GM20431 (cell line): ENCODE measurements around the gene SRSF12.
"Not testable (repeated sequence)": the region's sequence is repeated elsewhere in the genome, so short reads cannot be mapped to it uniquely, and the experiment has no call there.

Experiments
- in situ Hi-C: fragments of 300-500 bp; cut with MseI, MboI; formaldehyde crosslinking; loops from one replicate; pipeline ENCODE4 v1.15.0; 2020; ENCODE audit warnings: low sequenced_read_pairs; ENCODE audit not compliant: unreplicated experiment

Gene SRSF12

GRCh38 chr6:89132057-89132456 is 14.2 kb upstream of the SRSF12 start:
- in situ Hi-C loops = no loop called here

- in situ Hi-C loops = no loop called here
These were observed 13.7 kb upstream of the SRSF12 start for GRCh38 chr6:89131599-89131998.

DNA sequence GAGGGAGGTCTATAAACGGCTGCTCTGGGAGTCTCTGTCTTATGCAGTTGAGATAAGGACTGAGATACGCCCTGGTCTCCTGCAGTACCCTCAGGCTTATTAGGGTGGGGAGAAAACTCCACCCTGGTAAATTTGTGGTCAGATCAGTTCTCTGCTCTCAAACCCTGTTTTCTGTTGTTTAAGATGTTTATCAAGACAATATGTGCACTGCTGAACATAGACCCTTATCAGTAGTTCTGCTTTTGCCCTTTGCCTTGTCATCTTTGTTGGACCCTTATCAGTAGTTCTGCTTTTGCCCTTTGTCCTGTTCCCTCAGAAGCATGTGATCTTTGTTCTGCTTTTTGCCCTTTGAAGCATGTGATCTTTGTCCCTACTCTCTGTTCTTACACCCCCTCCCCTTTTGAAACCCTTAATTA is 10.4 kb upstream of the SRSF12 start:
- in situ Hi-C loops = not testable (repeated sequence)

- in situ Hi-C loops = no loop called here
These were observed 4.8 kb upstream of the SRSF12 start for GRCh38 chr6:89122625-89123024.

DNA sequence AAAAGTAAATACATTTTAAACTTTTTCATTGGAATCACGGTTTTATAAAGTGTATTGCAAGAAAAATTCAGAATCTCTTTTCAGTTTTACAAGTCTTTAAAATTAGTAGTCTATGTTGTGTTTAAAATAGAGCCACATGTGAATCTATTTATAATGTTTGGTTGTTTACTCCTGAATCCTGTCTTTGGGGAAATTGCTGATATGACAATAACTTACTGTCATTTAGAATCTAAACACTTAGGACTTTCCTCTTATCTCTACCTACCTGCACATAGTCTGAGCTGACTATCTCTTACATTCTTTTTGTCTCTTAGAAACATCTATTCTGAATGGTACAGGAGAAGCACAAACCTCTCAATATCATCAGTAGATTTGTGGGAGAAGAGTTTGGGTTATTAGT is 4.1 kb upstream of the SRSF12 start:
- in situ Hi-C loops = no loop called here

GRCh38 chr6:89120371-89120770 is 2.5 kb upstream of the SRSF12 start:
- in situ Hi-C loops = no loop called here

DNA sequence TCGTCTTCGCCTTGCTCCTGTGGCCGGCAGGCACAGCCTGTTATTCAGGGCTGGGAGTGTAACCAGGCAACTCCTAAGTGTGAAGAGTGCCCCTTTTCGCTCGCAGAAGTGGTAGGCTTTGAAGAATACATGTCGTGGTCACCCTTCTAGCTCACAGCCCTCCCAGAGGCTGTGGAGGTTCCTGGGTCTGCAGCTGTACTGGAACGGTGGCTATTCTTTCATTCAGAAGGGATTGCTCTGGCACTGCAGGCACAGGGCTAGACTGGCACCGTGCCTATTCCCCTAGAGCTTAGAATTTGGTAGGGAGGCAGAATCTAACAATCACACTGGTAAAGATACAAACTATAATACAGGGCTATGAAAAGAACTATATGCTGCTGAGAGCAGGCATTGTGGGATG is 1.1 kb upstream of the SRSF12 start:
- in situ Hi-C loops = no loop called here

- in situ Hi-C loops = no loop called here
These were observed 1.2 kb downstream of the SRSF12 start for GRCh38 chr6:89116702-89117101.

DNA sequence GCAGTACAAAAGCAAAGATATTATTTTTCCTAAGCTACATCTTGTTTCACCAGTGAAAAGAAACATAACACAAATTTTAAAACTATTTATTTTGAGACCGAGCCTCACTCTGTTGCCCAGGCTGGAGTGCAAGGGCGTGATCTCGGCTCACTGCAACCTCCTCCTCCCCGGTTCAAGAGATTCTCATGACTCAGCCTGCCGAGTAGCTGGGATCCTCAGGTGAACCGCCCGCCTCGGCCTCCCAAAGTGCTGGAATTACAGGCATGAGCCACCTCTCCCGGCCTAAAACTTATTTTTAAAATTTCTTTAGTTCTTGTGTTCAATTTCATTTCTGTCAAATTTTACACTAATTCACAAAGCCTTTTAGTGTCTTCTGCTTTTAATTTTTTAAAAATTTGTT is 5.9 kb downstream of the SRSF12 start:
- in situ Hi-C loops = no loop called here

DNA sequence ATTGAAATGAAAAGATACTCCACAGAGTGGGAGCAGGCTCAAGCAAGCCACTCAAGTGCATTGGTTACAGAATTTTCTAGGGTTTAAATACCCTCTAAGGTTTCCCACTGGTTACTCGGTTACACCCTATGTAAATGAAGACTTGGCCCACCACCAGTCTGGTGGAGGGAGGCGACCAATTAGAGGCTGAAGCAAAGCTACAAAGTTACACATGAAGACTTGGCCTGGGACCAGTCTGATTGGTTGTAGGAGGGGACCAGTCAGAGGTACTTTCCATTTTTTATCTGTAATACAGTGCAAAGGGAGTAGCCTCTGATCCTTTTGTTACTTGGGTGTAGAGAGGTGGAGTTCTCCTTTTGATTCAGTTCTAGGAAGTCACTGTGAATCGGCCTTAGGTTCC is 7.6 kb downstream of the SRSF12 start:
- in situ Hi-C loops = no loop called here

GRCh38 chr6:89100114-89100513 is 17.8 kb downstream of the SRSF12 start:
- in situ Hi-C loops = no loop called here

DNA sequence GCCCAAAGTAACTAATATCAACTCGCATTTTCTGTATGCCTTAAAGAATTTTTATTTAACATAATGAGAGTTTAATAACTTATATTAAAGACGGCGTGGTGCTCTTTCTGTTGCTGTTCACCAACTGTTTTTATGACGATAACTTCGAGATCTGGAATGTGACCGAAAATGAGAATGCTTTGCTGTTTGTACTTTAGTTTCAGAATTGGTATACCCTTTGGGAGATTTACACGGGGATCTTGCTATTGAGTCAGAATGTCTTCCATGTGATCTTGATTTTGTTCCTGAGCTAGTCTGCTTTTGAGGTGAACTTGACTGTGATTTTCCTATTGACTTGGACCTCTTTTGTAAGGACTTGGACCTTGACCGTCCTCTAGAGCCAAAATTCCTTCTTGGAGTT is 19.4 kb downstream of the SRSF12 start:
- in situ Hi-C loops = no loop called here

GRCh38 chr6:89087881-89088280 is 30.0 kb downstream of the SRSF12 start:
- in situ Hi-C loops = no loop called here

GRCh38 chr6:89085409-89086205 is 32.3 kb downstream of the SRSF12 start:
- in situ Hi-C loops = no loop called here

GRCh38 chr6:89084954-89085353 is 32.9 kb downstream of the SRSF12 start:
- in situ Hi-C loops = no loop called here

DNA sequence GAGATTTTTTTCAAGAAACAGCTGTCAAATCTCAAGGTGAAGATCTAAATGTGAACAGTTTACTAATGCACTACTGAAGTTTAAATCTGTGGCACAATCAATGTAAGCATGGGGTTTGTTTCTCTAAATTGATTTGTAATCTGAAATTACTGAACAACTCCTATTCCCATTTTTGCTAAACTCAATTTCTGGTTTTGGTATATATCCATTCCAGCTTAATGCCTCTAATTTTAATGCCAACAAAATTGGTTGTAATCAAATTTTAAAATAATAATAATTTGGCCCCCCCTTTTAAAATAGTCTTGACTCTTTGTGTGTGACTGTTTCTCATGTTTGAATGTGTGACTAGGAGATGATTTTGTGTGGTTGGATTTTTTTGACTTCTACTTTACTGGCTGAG is 33.3 kb downstream of the SRSF12 start:
- in situ Hi-C loops = no loop called here

- in situ Hi-C loops = no loop called here
These were observed 35.4 kb downstream of the SRSF12 start for GRCh38 chr6:89082486-89082891.

DNA sequence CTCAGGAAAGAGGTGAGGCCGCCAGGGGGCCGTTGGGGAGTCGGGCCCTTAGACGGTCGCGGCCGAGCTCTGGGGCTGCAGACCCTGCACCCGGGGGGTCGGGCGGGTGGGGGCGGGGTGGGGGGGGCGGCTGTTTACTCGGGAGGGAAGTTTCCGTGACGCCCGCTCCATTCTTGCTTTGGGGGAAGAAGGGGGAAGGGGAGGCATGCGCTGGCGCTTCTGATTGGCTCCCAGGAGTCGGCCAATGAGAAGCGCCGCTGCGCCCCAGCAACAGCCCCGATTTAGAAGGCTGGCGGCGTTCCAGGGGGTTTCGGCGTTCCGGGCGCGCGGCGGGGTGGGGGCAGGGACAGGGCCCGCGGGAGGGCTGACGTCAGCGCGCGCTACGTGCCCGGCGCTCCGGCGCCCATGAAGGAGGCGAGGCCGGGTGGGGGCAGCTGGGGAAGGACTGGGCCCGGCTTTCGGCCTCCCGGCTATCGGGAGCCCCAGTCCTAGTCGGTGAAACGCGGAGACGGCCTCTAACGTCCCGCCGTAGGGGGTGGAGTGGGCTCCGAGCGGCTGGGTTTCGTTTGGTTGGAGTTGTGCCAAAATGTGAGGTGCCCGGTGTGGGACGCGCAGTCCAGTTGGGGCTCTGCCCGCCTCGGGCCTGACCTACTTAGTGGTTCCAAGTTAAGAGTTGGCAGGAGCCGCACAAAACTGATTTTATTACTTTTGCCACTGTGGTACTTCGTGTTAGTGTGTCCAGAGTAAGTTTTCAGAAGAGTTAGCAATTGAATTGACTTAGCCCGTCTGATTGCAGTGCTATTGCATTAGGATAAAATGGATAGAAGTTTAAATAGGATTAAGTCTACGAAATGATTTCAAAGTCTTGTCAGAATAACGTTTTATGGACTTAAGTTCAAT is 36.2 kb downstream of the SRSF12 start:
- in situ Hi-C loops = no loop called here

- in situ Hi-C loops = no loop called here
These were observed 36.8 kb downstream of the SRSF12 start for GRCh38 chr6:89081129-89081422.

DNA sequence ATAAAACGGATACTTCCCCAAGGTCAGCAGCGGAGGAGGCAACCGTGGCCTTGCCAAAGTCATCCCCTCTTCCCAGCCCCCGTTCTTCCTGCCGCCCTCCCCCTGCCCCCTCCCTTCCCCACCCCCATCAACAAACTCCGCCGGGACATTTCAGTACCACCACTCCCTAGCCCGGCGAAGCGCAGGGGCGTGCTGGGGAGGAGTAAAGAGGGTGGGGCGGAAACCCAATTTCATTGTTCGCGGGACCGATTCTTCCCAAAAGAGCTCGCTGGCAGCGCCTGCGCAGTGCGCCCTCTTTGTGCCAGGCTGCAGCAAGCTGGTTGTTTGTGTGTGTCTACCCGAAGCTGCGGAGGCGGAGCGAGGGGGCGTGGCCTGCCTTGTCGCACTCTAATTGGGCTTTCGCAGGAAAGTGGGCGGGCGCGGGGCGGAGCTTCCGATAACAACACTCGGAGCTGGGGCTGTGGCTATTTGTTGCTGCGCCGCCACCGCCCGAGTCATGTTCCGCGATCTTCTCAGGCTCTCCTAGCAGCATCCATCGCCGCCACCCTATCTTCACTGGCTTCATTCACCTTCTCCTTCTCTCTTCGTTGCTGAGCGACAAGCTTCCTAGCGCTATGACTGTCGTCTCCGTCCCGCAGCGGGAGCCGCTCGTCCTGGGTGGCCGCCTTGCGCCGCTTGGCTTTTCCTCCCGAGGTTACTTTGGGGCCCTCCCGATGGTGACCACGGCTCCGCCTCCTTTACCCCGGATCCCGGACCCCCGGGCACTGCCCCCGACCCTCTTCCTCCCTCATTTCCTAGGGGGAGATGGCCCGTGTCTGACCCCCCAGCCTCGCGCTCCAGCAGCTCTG is 37.4 kb downstream of the SRSF12 start, which contains the start of gene PNRC1:
PNRC1 (plus strand) TSS at position 471 of the 848 bp plus-strand sequence; CDS start at position 615, 144 bp downstream.
- in situ Hi-C loops = no loop called here
